Measurements from ENCODE around the gene ETV1. TPM values are rescaled to one million over a fixed set of nuclear protein-coding genes. Genes with fewer than 3 reads are reported as not detected.

The ETV1 gene
- total and polyA plus RNA-seq, 8 donors = 1.4 to 8.5 (median 2.9) TPM

DNA sequence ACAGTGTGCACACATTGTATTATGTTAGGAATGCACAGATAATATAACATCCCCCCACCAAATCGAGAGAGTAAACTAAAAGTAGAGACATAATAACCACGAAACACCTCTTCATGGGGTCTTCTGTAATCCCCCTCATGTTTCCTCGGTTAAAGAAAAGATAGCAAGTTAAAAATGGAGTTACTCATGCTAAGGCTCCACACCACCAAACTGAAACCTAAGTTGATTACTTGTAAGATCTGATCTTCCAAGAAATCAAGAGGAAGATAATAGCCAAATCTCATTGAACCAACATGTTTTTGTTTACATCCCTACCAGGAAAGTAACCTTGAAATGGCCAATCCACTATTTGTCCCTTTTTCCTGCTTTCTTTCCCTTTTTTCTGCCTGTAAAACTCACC is 11.7 kb upstream of the ETV1 start:
- no peak overlapping the region for H3K27ac ChIP-seq
- DNase-seq = no peak
- TF ChIP-seq, protein P1, sequence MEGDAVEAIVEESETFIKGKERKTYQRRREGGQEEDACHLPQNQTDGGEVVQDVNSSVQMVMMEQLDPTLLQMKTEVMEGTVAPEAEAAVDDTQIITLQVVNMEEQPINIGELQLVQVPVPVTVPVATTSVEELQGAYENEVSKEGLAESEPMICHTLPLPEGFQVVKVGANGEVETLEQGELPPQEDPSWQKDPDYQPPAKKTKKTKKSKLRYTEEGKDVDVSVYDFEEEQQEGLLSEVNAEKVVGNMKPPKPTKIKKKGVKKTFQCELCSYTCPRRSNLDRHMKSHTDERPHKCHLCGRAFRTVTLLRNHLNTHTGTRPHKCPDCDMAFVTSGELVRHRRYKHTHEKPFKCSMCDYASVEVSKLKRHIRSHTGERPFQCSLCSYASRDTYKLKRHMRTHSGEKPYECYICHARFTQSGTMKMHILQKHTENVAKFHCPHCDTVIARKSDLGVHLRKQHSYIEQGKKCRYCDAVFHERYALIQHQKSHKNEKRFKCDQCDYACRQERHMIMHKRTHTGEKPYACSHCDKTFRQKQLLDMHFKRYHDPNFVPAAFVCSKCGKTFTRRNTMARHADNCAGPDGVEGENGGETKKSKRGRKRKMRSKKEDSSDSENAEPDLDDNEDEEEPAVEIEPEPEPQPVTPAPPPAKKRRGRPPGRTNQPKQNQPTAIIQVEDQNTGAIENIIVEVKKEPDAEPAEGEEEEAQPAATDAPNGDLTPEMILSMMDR (IDR thresholded peaks at IDR 0.05) = no peak
- H3K4me1 ChIP-seq = no peaks in the 10 kb centered on the region
- no peak for FAIRE-seq
- H3K4me3 ChIP-seq = no peak overlapping the region
- H3K9me3 ChIP-seq = no peaks in the 10 kb centered on the region
- no peaks in the 10 kb centered on the region for H3K27me3 ChIP-seq
- 44 to 51% methylated on average over 3 of the region's 3 CpGs for WGBS, 2 donors
- intact Hi-C loops (cut with DNase I) = no loop called here
- ATAC-seq = no peak
- H3K36me3 ChIP-seq = no peaks in the 10 kb centered on the region

DNA sequence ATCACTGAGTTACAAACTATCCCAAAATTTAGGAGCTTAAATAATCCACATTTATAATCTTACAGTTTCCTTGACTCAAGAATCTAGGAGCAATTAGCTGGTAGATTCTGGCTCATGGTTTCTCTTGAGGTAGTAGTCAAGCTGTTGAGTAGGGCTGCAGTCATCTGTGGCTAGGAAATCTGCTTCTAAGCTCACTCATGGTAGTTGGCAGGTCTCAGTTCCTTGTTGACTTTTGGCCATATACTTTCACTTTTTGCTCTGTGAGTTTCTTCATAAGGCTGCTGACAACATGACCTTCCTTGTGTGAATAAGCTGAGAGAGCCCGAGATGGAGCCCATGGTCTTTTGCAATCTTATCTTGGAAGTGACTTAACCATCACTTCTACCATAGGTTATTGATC is 10.8 kb upstream of the ETV1 start:
- no peak overlapping the region for H3K4me3 ChIP-seq
- ATAC-seq (no peak), FAIRE-seq (no peak), DNase-seq (no peak)
- H3K27ac ChIP-seq = no peak overlapping the region
- H3K9me3 ChIP-seq = no peaks in the 10 kb centered on the region
- WGBS, 2 donors = 61 to 68% methylated on average over 1 of the region's 1 CpG
- no peaks in the 10 kb centered on the region for H3K36me3 ChIP-seq
- H3K27me3 ChIP-seq = no peaks in the 10 kb centered on the region
- TF ChIP-seq, protein P1 (IDR thresholded peaks at IDR 0.05) = no peak
- H3K4me1 ChIP-seq = no peaks in the 10 kb centered on the region
- intact Hi-C loops (cut with DNase I) = no loop called here

DNA sequence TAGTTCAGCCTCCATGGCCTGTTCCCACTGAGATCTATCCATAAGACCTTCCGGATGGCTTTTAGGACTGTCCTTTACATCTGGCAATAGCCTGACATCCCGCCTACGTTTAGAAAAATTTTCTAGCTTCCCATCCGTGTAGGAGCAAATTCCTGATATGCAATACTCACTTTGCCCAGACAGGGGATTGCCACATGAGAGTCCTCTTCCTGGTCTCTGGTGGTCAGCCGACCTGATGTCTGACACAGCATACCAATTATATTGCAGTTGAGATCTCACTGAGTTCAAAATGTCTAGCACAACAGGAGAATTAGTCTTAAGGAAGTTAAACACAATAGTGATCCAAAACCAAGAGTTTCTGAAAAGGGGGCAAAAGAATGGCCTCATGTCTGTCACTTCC is 9.4 kb upstream of the ETV1 start:
- TF ChIP-seq, protein P1 (IDR thresholded peaks at IDR 0.05) = no peak
- Histone ChIP-seq H3K36me3 (no peaks in the 10 kb centered on the region), H3K4me3 (no peak overlapping the region), H3K27me3 (no peaks in the 10 kb centered on the region), H3K4me1 (no peaks in the 10 kb centered on the region), H3K27ac (no peak overlapping the region), H3K9me3 (no peaks in the 10 kb centered on the region)
- intact Hi-C loops (cut with DNase I) = no loop called here
- FAIRE-seq (no peak), ATAC-seq (no peak), DNase-seq (no peak)
- 60 to 63% methylated on average over 5 of the region's 5 CpGs for WGBS, 2 donors

DNA sequence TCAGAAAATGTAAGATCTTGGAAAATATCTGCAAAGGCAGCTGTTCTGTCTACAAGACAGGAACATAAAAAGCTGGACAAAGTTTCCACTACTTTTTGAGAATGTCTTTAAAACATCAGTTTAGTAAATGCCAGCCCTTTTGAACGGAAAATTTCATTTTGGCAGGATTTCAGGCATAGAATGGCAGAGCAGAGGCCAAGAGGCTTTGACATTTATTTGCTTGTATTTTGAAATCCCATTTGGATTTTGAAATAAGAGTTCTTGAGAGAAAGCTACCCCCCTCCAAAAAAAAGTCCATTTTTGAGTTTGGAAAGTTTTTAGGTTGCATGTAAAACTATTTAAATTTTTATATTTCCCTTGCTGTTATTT is 3.1 kb upstream of the ETV1 start:
- no peaks in the 10 kb centered on the region for H3K36me3 ChIP-seq
- peaks cover 0 to 4% (median 0%) of the 10 kb centered on the region in 3 donors for H3K4me1 ChIP-seq
- TF ChIP-seq, protein P1 (IDR thresholded peaks at IDR 0.05) = no peak
- H3K9me3 ChIP-seq = no peaks in the 10 kb centered on the region
- intact Hi-C loops (cut with DNase I) = no loop called here
- DNase-seq (no peak), FAIRE-seq (no peak), ATAC-seq (no peak)
- H3K27ac ChIP-seq = no peak overlapping the region
- no peaks in the 10 kb centered on the region for H3K27me3 ChIP-seq
- no peak overlapping the region for H3K4me3 ChIP-seq
- WGBS, 2 donors = 38 to 40% methylated on average over 1 of the region's 1 CpG

DNA sequence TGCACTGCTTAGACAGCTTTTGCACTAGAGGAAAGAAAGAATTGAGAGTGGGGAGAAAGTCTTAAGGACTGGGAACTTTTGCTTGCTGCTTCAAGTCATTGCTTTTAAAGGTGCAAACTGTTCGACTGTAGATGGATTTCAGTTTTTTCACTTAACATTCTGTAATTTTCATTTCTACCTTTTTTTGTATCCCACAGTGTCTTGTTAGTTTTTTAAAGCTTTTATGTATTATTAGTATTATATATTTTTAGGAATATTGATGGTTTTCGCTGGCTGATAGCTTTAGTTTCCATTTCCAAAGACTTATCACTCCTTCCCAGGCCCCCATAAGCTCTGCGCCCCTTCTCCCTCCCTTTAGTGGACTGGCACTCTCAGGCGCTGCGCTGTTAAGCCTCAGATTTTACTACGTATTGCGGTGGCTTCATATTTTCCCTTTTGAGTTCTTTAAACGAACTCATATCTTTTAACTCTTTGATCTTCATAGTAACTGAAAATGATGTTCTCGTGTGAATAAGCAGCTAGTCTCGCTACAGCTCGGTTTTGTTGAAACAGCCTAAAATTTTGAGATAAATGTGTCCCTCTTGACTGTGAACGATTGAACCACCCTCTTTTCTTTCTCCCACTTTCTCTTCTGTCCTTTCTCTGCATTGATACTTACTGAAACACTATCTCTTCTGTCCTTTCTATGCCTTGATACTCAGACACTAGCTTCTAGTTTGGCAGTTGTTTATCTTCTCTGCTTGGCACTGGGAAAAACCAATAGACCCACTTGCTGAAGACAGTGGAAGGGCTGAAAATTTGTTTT is 2.5 kb upstream of the ETV1 start:
- H3K4me3 ChIP-seq = peak overlapping the region in 3 of 4 donors; percentile 47 to 52 (median 51)
- ATAC-seq (no peak), DNase-seq (no peak), FAIRE-seq (no peak)
- intact Hi-C loops (cut with DNase I) = no loop called here
- peaks cover 0 to 4% (median 0%) of the 10 kb centered on the region in 3 donors for H3K4me1 ChIP-seq
- H3K27ac ChIP-seq = peak overlapping the region; percentile 32 to 89 (median 73)
- H3K9me3 ChIP-seq = no peaks in the 10 kb centered on the region
- no peaks in the 10 kb centered on the region for H3K27me3 ChIP-seq
- TF ChIP-seq, protein P1 (IDR thresholded peaks at IDR 0.05) = no peak
- H3K36me3 ChIP-seq = no peaks in the 10 kb centered on the region
- 68 to 72% methylated on average over 12 of the region's 12 CpGs for WGBS, 2 donors

All from pancreas (tissue), 10 donors.